Measurements from ENCODE around the gene NTRK3.

GRCh38 chr15:87816811-87817210 lies 439.7 kb downstream of the NTRK3 start:
- TF ChIP-seq CTCF (IDR thresholded peaks at IDR 0.05) (no peak), POLR2A (IDR thresholded peaks at IDR 0.05) (no peak), POLR2AphosphoS5 (IDR thresholded peaks at IDR 0.05) (no peak), EP300 (IDR thresholded peaks at IDR 0.05) (no peak)

All from suprapubic skin (tissue), 4 donors.